Activated CD8-positive, alpha-beta T cell treated with anti-CD3 and anti-CD28 coated beads for 36 hours (primary cell): Measurements from ENCODE around the gene TGFB1. TPM values are rescaled to one million over a fixed set of nuclear protein-coding genes. Genes with fewer than 3 reads are reported as not detected.

ENCODE experiments used
- ATAC-seq: fragments of 200-7000 bp; cut with Tn5 transposase; one replicate; pipeline ENCODE4 v1.10.0; 2021; ENCODE audit warnings: mild to moderate bottlenecking, moderate library complexity
- CTCF ChIA-PET: fragments of 350-600 bp; sonication (Branson Sonifier 250); formaldehyde crosslinking; loops from one replicate; lab custom pipeline; 2021; ENCODE audit warnings: antibody characterized with exemption; lab: Charles Lee
- POLR2A ChIA-PET: fragments of 350-600 bp; sonication (Branson Sonifier 250); formaldehyde crosslinking; loops from one replicate; lab custom pipeline; 2021; ENCODE audit warnings: antibody characterized with exemption; lab: Charles Lee
- DNase-seq: peaks from one replicate; pipeline ENCODE4 v3.0.0-alpha.2; 2020
- H3K27ac Mint-ChIP-seq: one replicate; pipeline ENCODE4 v1.8.0; 2021; ENCODE audit warnings: mild to moderate bottlenecking, mixed read lengths
- H3K27me3 Mint-ChIP-seq: one replicate; pipeline ENCODE4 v1.8.0; 2021; ENCODE audit warnings: mixed read lengths
- H3K36me3 Mint-ChIP-seq: one replicate; pipeline ENCODE4 v1.8.0; 2021; ENCODE audit warnings: low read depth, mixed read lengths
- H3K4me1 Mint-ChIP-seq: one replicate; pipeline ENCODE4 v1.8.0; 2021; ENCODE audit warnings: low read depth, mixed read lengths
- H3K4me3 Mint-ChIP-seq: one replicate; pipeline ENCODE4 v1.8.0; 2021; ENCODE audit warnings: mild to moderate bottlenecking, moderate library complexity, mixed read lengths
- H3K9me3 Mint-ChIP-seq: one replicate; pipeline ENCODE4 v1.8.0; 2021; ENCODE audit warnings: mixed read lengths
- intact Hi-C: fragments of 100-400 bp; cut with micrococcal nuclease; formaldehyde crosslinking; loops from one replicate; pipeline ENCODE4 v1.10.0; 2022
- total RNA-seq, 2 experiments: library from RNA; stranded (reverse); gene quantifications; one replicate each; pipeline ENCODE4 v1.2.3, GENCODE V29; 2021
- TF ChIP-seq, protein P1 (sequence below): fragments of 200-600 bp; IDR thresholded peaks from one replicate; pipeline ENCODE4 v1.8.0; 2022; ENCODE audit warnings: antibody characterized with exemption, mild to moderate bottlenecking

Gene TGFB1
- total RNA-seq, 2 experiments from 2014 or later = 112 to 123 TPM

DNA sequence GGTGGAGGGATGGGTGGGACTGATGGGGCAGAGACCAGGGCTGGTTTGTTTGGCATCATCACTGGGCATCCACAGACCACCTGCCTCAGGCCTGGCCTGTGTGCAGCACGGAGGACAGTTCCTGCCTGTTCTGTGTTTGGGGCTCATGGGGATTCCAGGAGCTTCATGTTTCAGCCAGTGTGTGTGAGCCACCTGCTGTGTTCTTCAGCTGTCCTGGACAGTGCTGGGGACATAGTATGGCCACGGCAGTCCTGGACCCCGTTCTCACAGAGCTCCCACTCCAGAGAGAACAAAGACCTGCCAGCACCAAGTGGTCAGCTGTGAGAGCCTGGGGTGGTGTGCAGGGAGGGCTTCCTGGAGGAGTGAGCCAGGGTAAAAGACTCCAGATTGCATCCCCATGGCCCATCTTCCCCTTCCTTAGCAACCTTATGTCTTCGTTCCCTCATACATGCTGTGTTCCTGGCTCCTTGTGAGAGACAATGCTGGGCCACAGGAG lies 45.7 kb downstream of the TGFB1 start:
- Mint-ChIP-seq H3K27ac (peak overlapping the region; percentile 98), H3K36me3 (peaks cover 56% of the 10 kb centered on the region), H3K4me3 (peak overlapping the region; percentile 98), H3K27me3 (no peaks in the 10 kb centered on the region), H3K4me1 (peaks cover 75% of the 10 kb centered on the region), H3K9me3 (no peaks in the 10 kb centered on the region)
- ChIA-PET CTCF (interaction anchor here (0.7 to 4.3 kb wide), 20 partner anchors 8 to 289 kb away, joined by 3 to 53 read pairs (median 4); partner anchors contain the start of genes B9D2 and HNRNPUL1), POLR2A (interaction anchor here (0.6 to 14.9 kb wide), 17 partner anchors 9 to 909 kb away, joined by 3 to 179 read pairs (median 4); partner anchors contain the start of genes B9D2, HNRNPUL1 and TGFB1)
- TF ChIP-seq, protein P1, sequence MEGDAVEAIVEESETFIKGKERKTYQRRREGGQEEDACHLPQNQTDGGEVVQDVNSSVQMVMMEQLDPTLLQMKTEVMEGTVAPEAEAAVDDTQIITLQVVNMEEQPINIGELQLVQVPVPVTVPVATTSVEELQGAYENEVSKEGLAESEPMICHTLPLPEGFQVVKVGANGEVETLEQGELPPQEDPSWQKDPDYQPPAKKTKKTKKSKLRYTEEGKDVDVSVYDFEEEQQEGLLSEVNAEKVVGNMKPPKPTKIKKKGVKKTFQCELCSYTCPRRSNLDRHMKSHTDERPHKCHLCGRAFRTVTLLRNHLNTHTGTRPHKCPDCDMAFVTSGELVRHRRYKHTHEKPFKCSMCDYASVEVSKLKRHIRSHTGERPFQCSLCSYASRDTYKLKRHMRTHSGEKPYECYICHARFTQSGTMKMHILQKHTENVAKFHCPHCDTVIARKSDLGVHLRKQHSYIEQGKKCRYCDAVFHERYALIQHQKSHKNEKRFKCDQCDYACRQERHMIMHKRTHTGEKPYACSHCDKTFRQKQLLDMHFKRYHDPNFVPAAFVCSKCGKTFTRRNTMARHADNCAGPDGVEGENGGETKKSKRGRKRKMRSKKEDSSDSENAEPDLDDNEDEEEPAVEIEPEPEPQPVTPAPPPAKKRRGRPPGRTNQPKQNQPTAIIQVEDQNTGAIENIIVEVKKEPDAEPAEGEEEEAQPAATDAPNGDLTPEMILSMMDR = no peak
- ATAC-seq (peak; percentile 4), DNase-seq (peak; percentile 12)
- intact Hi-C loops = loop anchor here (2.0 to 5.0 kb wide), 3 partner anchors 44 to 106 kb away; partner anchors contain the start of gene TGFB1

DNA sequence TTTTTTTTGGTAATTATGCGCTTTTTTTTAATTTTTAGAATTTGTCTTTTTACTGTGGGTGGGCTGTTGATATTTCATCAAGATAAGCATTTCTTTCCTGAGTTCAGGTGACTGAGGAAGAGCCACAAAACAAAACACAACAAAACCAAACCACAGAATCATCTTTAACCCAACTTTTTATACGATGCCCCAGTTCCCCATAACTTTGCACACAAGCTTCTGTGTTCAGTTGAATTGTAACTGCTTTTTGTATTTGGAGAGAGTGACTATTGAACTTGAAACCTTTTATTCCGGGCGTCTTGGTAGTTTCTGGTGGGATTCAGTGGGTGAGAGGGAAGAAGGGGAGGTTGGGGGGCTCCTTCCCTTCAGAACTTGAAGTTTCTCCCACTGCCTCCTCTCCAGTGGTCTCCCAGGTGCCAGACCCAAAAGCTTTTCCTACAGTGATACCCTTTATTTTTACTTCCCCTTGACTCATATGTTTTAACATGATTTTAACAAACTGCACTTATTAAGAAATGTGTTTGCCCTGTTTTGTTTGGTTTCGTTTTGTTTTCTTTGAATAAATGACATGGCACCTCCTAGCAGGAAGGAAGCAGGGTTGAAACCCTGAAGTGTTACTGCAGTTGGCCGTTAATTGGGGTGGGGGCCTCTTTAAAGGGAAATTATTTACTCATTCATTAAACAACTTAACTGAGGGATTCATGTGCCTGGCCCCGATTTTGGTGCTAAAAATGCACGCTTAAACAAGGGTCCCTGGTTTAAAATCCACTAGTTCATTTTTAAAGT lies 46.4 kb downstream of the TGFB1 start:
- Mint-ChIP-seq H3K27me3 (no peaks in the 10 kb centered on the region), H3K4me1 (peaks cover 80% of the 10 kb centered on the region), H3K9me3 (no peaks in the 10 kb centered on the region), H3K4me3 (peak overlapping the region; percentile 46), H3K27ac (peak overlapping the region; percentile 98), H3K36me3 (peaks cover 59% of the 10 kb centered on the region)
- CTCF ChIA-PET = interaction anchor here (0.7 to 4.3 kb wide), 14 partner anchors 7 to 121 kb away, joined by 3 to 53 read pairs (median 4); partner anchors contain the start of genes B9D2 and HNRNPUL1
- POLR2A ChIA-PET = interaction anchor here (0.6 to 14.9 kb wide), 12 partner anchors 8 to 566 kb away, joined by 3 to 179 read pairs (median 4); partner anchors contain the start of gene HNRNPUL1
- TF ChIP-seq, protein P1 = no peak
- DNase-seq (peak; percentile 42), ATAC-seq (peak; percentile 5)
- intact Hi-C loops = loop anchor here (5.0 kb wide), 2 partner anchors 45 to 105 kb away; partner anchors contain the start of gene TGFB1

DNA sequence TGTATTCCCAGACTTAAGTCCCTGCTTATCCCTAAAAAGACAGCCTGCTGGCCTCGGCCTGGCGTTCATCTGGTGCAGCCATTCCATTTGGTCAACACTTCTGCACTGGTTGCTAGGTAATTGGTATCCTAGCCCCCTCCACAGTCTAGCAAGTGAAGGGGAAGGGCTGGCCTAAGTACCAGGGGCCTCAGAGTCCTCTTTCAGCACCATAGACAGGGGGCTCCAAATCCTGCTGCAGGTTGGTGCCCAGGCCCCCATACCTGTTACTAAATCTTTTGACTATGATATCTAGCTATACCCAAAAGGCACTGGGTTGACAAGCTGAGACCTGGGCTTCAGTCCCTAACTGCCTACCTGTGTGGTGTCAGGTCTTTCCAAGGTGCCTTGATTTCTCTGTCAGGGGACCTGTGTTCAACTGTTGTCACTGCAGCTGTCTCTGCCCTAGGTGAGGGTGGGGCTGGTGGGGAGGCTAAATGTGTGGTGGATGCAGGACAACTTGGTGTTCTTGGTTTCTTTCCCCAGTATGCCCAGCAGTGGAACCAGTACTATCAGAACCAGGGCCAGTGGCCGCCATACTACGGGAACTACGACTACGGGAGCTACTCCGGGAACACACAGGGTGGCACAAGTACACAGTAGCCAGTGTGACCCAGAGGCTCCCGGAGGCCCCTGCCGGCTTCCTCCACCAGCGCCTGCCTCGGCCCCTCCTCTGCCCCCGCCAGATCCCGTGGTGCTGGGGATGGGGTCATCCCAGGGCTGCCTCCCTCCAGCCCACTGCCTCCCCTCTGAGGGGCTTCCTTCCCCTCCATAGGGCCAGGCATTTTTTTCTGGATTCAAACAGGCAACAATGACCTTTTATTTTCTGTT lies 47.6 kb downstream of the TGFB1 start:
- Mint-ChIP-seq H3K9me3 (no peaks in the 10 kb centered on the region), H3K4me3 (peak overlapping the region; percentile 46), H3K27ac (peak overlapping the region; percentile 98), H3K4me1 (peaks cover 82% of the 10 kb centered on the region), H3K36me3 (peaks cover 62% of the 10 kb centered on the region), H3K27me3 (no peaks in the 10 kb centered on the region)
- DNase-seq = peak; percentile 23
- ATAC-seq = no peak
- TF ChIP-seq, protein P1 = no peak
- POLR2A ChIA-PET = interaction anchor here (0.6 to 14.9 kb wide), 7 partner anchors 16 to 104 kb away, joined by 3 to 179 read pairs (median 3); partner anchors contain the start of gene HNRNPUL1
- CTCF ChIA-PET = interaction anchor here (1.7 to 4.3 kb wide), 3 partner anchors 9 to 101 kb away, joined by 10 to 53 read pairs (median 18); partner anchors contain the start of gene HNRNPUL1
- intact Hi-C loops = loop anchor here (5.0 kb wide), 2 partner anchors 46 to 104 kb away; partner anchors contain the start of gene TGFB1

DNA sequence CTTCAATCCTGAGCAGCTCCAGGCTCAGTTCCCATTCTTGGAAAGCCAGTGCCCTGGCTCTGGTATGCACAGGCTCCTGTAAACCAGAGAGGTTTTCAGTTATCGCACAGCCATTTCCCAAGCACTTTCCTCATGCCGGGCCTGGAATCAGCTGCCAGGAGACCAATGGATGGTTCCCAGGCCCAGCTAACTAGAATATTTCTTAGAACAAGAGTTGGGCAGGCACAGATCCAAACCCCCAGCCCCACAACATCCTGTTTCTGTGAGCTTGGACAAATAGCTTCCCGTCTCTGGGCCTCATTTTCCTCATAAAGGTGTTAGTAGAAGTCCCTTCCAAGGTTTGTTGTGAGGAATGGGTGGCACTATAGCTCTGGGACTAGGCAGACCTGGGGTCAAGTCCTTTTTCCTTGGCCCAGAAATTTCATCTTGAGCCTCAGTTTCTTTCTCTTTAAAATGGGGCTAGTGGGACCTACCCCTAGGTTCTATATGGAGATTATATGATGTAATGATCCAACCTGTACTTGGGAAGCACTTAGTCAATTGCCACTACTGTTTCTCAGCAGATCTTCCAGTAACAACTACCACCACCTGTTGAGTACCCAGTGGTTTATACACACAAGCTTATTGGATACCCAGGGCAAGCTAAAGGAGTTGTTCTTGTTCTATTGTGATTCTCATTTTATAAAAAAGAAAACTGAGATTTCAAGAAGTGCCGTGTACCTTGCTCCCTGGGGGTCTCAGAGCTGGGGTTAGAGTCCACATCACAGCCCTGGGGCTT lies 48.8 kb downstream of the TGFB1 start:
- Mint-ChIP-seq H3K9me3 (no peaks in the 10 kb centered on the region), H3K4me3 (no peak overlapping the region), H3K4me1 (peaks cover 88% of the 10 kb centered on the region), H3K27ac (peak overlapping the region; percentile 83), H3K36me3 (peaks cover 66% of the 10 kb centered on the region), H3K27me3 (no peaks in the 10 kb centered on the region)
- DNase-seq (no peak), ATAC-seq (no peak)
- POLR2A ChIA-PET = interaction anchor here (0.6 to 14.9 kb wide), 7 partner anchors 17 to 134 kb away, joined by 3 to 179 read pairs (median 3); partner anchors contain the start of gene HNRNPUL1
- TF ChIP-seq, protein P1 = no peak
- CTCF ChIA-PET = interaction anchor here (1.7 to 4.6 kb wide), 2 partner anchors 41 to 100 kb away, joined by 10 to 33 read pairs; partner anchors contain the start of gene HNRNPUL1
- intact Hi-C loops = loop anchor here (5.0 kb wide), 2 partner anchors 47 to 103 kb away; partner anchors contain the start of gene TGFB1
